ENCODE data around the gene TMEM108. TPM values are rescaled to one million over a fixed set of nuclear protein-coding genes. Genes with fewer than 3 reads are reported as not detected.
A peak's percentile ranks its signal among the peaks of the same experiment; 100 is the strongest.

Gene TMEM108
- total RNA-seq, 1 donor from 2014 or later: 15.4 TPM

GRCh38 chr3:133394561-133395311, 356.5 kb downstream of the TMEM108 start:
- no peak overlapping the region for H3K4me3 ChIP-seq
- no peak overlapping the region for H3K27ac ChIP-seq
- ATAC-seq (no peak), DNase-seq (no peak)
- no peaks in the 10 kb centered on the region for H3K4me1 ChIP-seq
- intact Hi-C loops (cut with DNase I): no loop called here
- no peaks in the 10 kb centered on the region for H3K36me3 ChIP-seq
- no peaks in the 10 kb centered on the region for H3K9me3 ChIP-seq
- no peaks in the 10 kb centered on the region for H3K27me3 ChIP-seq
- TF ChIP-seq CTCF (IDR thresholded peaks at IDR 0.05): no peak

GRCh38 chr3:133396906-133397305, 358.7 kb downstream of the TMEM108 start:
- intact Hi-C loops (cut with DNase I): no loop called here
- no peaks in the 10 kb centered on the region for H3K27me3 ChIP-seq
- DNase-seq: no peak
- no peak overlapping the region for H3K27ac ChIP-seq
- no peak overlapping the region for H3K4me3 ChIP-seq
- H3K4me1 ChIP-seq: no peaks in the 10 kb centered on the region
- TF ChIP-seq CTCF (IDR thresholded peaks at IDR 0.05): no peak
- H3K9me3 ChIP-seq: no peaks in the 10 kb centered on the region
- no peaks in the 10 kb centered on the region for H3K36me3 ChIP-seq
- ATAC-seq: no peak

- Histone ChIP-seq H3K9me3 (no peaks in the 10 kb centered on the region), H3K27ac (no peak within 1 kb of the TSS), H3K4me3 (no peak within 1 kb of the TSS), H3K4me1 (no peaks in the 10 kb centered on the region), H3K27me3 (no peaks in the 10 kb centered on the region), H3K36me3 (no peaks in the 10 kb centered on the region)
- peak; percentile 8 for ATAC-seq
- TF ChIP-seq CTCF (IDR thresholded peaks at IDR 0.05): no peak
- intact Hi-C loops (cut with DNase I): no loop called here
- DNase-seq: no peak
Measured at GRCh38 chr3:133400006-133400515, 361.9 kb downstream of the TMEM108 start, which contains the start of gene BFSP2. BFSP2 (plus strand) TSS chr3:133400056; CDS start chr3:133400084, 28 bp downstream.

- Histone ChIP-seq H3K9me3 (no peaks in the 10 kb centered on the region), H3K27me3 (no peaks in the 10 kb centered on the region), H3K27ac (no peak overlapping the region), H3K36me3 (no peaks in the 10 kb centered on the region), H3K4me1 (no peaks in the 10 kb centered on the region), H3K4me3 (no peak overlapping the region)
- no peak for TF ChIP-seq CTCF (IDR thresholded peaks at IDR 0.05)
- no peak for ATAC-seq
- DNase-seq: no peak
- intact Hi-C loops (cut with DNase I): no loop called here
Measured at GRCh38 chr3:133401374-133402135, 363.4 kb downstream of the TMEM108 start.

- H3K4me1 ChIP-seq: no peaks in the 10 kb centered on the region
- no peaks in the 10 kb centered on the region for H3K36me3 ChIP-seq
- intact Hi-C loops (cut with DNase I): no loop called here
- ATAC-seq (no peak), DNase-seq (no peak)
- no peaks in the 10 kb centered on the region for H3K27me3 ChIP-seq
- TF ChIP-seq CTCF (IDR thresholded peaks at IDR 0.05): no peak
- no peak overlapping the region for H3K4me3 ChIP-seq
- H3K9me3 ChIP-seq: no peaks in the 10 kb centered on the region
- H3K27ac ChIP-seq: no peak overlapping the region
Measured at GRCh38 chr3:133404920-133405319, 366.7 kb downstream of the TMEM108 start.
